DMS153 treated with DMSO at 0.1 percent for 48 hours (cell line): ENCODE measurements around the gene ETHE1.

Source experiments
- DNase-seq: peaks from one replicate; lab custom pipeline; 2025; ENCODE audit not compliant: unreplicated experiment; lab: John Stamatoyannopoulos, UW

Gene ETHE1

GRCh38 chr19:43526884-43527859, at the start of gene ETHE1:
TSS of gene ETHE1 (minus strand) at chr19:43527201. CDS start at chr19:43527177, 24 bp downstream.
- peak; percentile 12 for DNase-seq

- no peak for DNase-seq
Observed at GRCh38 chr19:43575955-43576878, 49.2 kb upstream of the ETHE1 start.

- peak; percentile 96 for DNase-seq
Observed at GRCh38 chr19:43575156-43575950, 48.4 kb upstream of the ETHE1 start, which contains the start of the genes PINLYP and XRCC1. TSS of gene PINLYP (plus strand) at chr19:43575801. CDS start at chr19:43577192, 1,391 bp downstream. TSS of gene XRCC1 (minus strand) at chr19:43575527. CDS start at chr19:43575458, 69 bp downstream.

- DNase-seq, result no peak
Observed at GRCh38 chr19:43574424-43575155, 47.6 kb upstream of the ETHE1 start.

- DNase-seq, result peak; percentile 84
Observed at GRCh38 chr19:43572171-43572588, 45.2 kb upstream of the ETHE1 start.

- DNase-seq, result no peak
Observed at GRCh38 chr19:43570174-43570791, 43.3 kb upstream of the ETHE1 start.

- no peak for DNase-seq
Observed at GRCh38 chr19:43569657-43570056, 42.7 kb upstream of the ETHE1 start.

- DNase-seq, result no peak
Observed at GRCh38 chr19:43564800-43565199, 37.8 kb upstream of the ETHE1 start.

- DNase-seq, result no peak
Observed at GRCh38 chr19:43563816-43564457, 36.9 kb upstream of the ETHE1 start.

GRCh38 chr19:43562698-43563241, 35.8 kb upstream of the ETHE1 start:
- peak; percentile 48 for DNase-seq

GRCh38 chr19:43562226-43562697, 35.3 kb upstream of the ETHE1 start:
- DNase-seq, result no peak

- no peak for DNase-seq
Observed at GRCh38 chr19:43561139-43561970, 34.4 kb upstream of the ETHE1 start.

GRCh38 chr19:43560687-43561086, 33.7 kb upstream of the ETHE1 start:
- DNase-seq, result no peak

- peak; percentile 17 for DNase-seq
Observed at GRCh38 chr19:43555185-43555770, 28.3 kb upstream of the ETHE1 start.

- DNase-seq, result no peak
Observed at GRCh38 chr19:43554317-43554895, 27.4 kb upstream of the ETHE1 start.

- DNase-seq, result no peak
Observed at GRCh38 chr19:43553656-43554055, 26.7 kb upstream of the ETHE1 start.

- DNase-seq, result no peak
Observed at GRCh38 chr19:43552616-43553015, 25.6 kb upstream of the ETHE1 start.
